VCaP (cell line): ENCODE results near the gene MAGEL2.

Experiments
- H3K27ac ChIP-seq: fragments of 450-650 bp; 2 replicates; pipeline ENCODE4 v1.5.1; 2017
- CTCF ChIP-seq: fragments of 450-650 bp; conservative IDR thresholded peaks from 2 replicates; pipeline ENCODE4 v1.5.1; 2017; ENCODE audit warnings: mild to moderate bottlenecking, moderate library complexity

Gene MAGEL2

GRCh38 chr15:23644829-23645228 lies 2.8 kb downstream of the MAGEL2 start:
- H3K27ac ChIP-seq = no peak overlapping the region
- TF ChIP-seq CTCF = no peak

- H3K27ac ChIP-seq = no peak overlapping the region
- peak; percentile 93 for TF ChIP-seq CTCF
These were observed 5.1 kb downstream of the MAGEL2 start for GRCh38 chr15:23642413-23643044.

GRCh38 chr15:23634181-23634580 lies 13.5 kb downstream of the MAGEL2 start:
- TF ChIP-seq CTCF = no peak
- no peak overlapping the region for H3K27ac ChIP-seq

- H3K27ac ChIP-seq = no peak overlapping the region
- peak; percentile 79 for TF ChIP-seq CTCF
These were observed 18.3 kb downstream of the MAGEL2 start for GRCh38 chr15:23629234-23629805.

- no peak for TF ChIP-seq CTCF
These were observed 18.9 kb downstream of the MAGEL2 start for GRCh38 chr15:23628612-23629233.

GRCh38 chr15:23616536-23616935 lies 31.1 kb downstream of the MAGEL2 start:
- no peak overlapping the region for H3K27ac ChIP-seq
- TF ChIP-seq CTCF = no peak

More at GRCh38 chr15:23628612-23629233, 18.9 kb downstream of the MAGEL2 start:
- H3K27ac ChIP-seq = no peak overlapping the region

- no peak for TF ChIP-seq CTCF
These were observed 41.4 kb downstream of the MAGEL2 start for GRCh38 chr15:23606226-23606625.

More at GRCh38 chr15:23606226-23606625, 41.4 kb downstream of the MAGEL2 start:
- no peak overlapping the region for H3K27ac ChIP-seq
